Caco-2 (cell line): Measurements from ENCODE around the gene NAT9. TPM values are rescaled to one million over a fixed set of nuclear protein-coding genes. Genes with fewer than 3 reads are reported as not detected.

Experiments used
- BruUV-seq: library from RNA; stranded (reverse); fragments of 400-500 nt; replicated peaks from 2 replicates; lab custom pipeline; 2021; lab: Mats Ljungman, UMichigan
- CTCF ChIA-PET: fragments of 300-600 bp; sonication (Branson Sonifier 250); formaldehyde crosslinking; loops from one replicate; lab custom pipeline; 2022; ENCODE audit warnings: antibody characterized with exemption; lab: Charles Lee
- POLR2A ChIA-PET: fragments of 300-600 bp; sonication (Branson Sonifier 250); formaldehyde crosslinking; loops from one replicate; lab custom pipeline; 2022; ENCODE audit warnings: antibody characterized with exemption; lab: Charles Lee
- DNase-seq, 2 experiments: peaks; one replicate each; pipeline versions ENCODE4 v3.0.0 to v3.0.0-alpha.2; 2020 to 2022
- H3K27me3 ChIP-seq: replicated peaks from 2 replicates; pipeline ENCODE4 v1.6.0; 2011; ENCODE audit warnings: low read length; ENCODE audit not compliant: control insufficient read depth, insufficient read depth
- H3K36me3 ChIP-seq: 2 replicates; pipeline ENCODE4 v1.5.1; 2011; ENCODE audit warnings: low read length; ENCODE audit not compliant: control insufficient read depth, insufficient read depth
- H3K4me1 ChIP-seq: fragments of 250-450 bp; sonication (Bioruptor Pico); 2 replicates; pipeline ENCODE4 v1.5.1; 2020; ENCODE audit warnings: mild to moderate bottlenecking
- H3K4me3 ChIP-seq: 2 replicates; pipeline ENCODE4 v1.5.1; 2011; ENCODE audit warnings: low read depth, mild to moderate bottlenecking, control low read depth, low read length
- H3K9me3 ChIP-seq: fragments of 250-450 bp; sonication (Bioruptor Pico); 2 replicates; pipeline ENCODE4 v1.5.1; 2020; ENCODE audit warnings: mild to moderate bottlenecking, moderate library complexity
- H3K27ac Mint-ChIP-seq: one replicate; pipeline ENCODE4 v1.8.0; 2022; ENCODE audit warnings: mixed read lengths; ENCODE audit not compliant: unreplicated experiment
- H3K27me3 Mint-ChIP-seq: one replicate; pipeline ENCODE4 v1.8.0; 2022; ENCODE audit warnings: mixed read lengths; ENCODE audit not compliant: insufficient read depth, unreplicated experiment
- H3K36me3 Mint-ChIP-seq: one replicate; pipeline ENCODE4 v1.8.0; 2022; ENCODE audit warnings: mild to moderate bottlenecking, mixed read lengths; ENCODE audit not compliant: insufficient read depth, unreplicated experiment
- H3K4me1 Mint-ChIP-seq: one replicate; pipeline ENCODE4 v1.8.0; 2022; ENCODE audit warnings: low read depth, mixed read lengths; ENCODE audit not compliant: unreplicated experiment
- H3K4me3 Mint-ChIP-seq: one replicate; pipeline ENCODE4 v1.8.0; 2022; ENCODE audit warnings: mild to moderate bottlenecking, moderate library complexity, mixed read lengths; ENCODE audit not compliant: unreplicated experiment
- H3K9me3 Mint-ChIP-seq: one replicate; pipeline ENCODE4 v1.8.0; 2022; ENCODE audit warnings: mixed read lengths; ENCODE audit not compliant: unreplicated experiment
- intact Hi-C: fragments of 100-400 bp; cut with micrococcal nuclease; formaldehyde crosslinking; loops from one replicate; pipeline ENCODE4 v1.10.0; 2022; ENCODE audit not compliant: unreplicated experiment
- total RNA-seq: library from RNA; stranded (reverse); gene quantifications from 2 replicates; pipeline ENCODE4 v1.2.3, GENCODE V29; 2022
- TF ChIP-seq, protein P1 (sequence below), 2 experiments: fragments of 200-600 bp in 1 of 2; IDR thresholded peaks; 1 replicate in 1 of 2; 2 replicates in 1 of 2; pipeline versions ENCODE4 v1.5.1 to v1.8.0; 2011 to 2022; ENCODE audit warnings: antibody characterized with exemption in 1 of 2, control low read depth in 1 of 2, inconsistent platforms in 1 of 2, low read depth in 1 of 2, low read length in 1 of 2, mild to moderate bottlenecking in 1 of 2, moderate library complexity in 1 of 2; ENCODE audit not compliant: insufficient read depth in 1 of 2, severe bottlenecking in 1 of 2, unreplicated experiment in 1 of 2

NAT9 gene
- total RNA-seq, 1 experiment from 2014 or later, result 84.5 TPM

GRCh38 chr17:74812109-74813009, 36.2 kb upstream of the NAT9 start:
- intact Hi-C loops, result no loop called here
- no peak for DNase-seq
- no peak overlapping the region for H3K4me3 Mint-ChIP-seq
- Histone ChIP-seq H3K4me1 (no peaks in the 10 kb centered on the region), H3K36me3 (no peaks in the 10 kb centered on the region), H3K27me3 (no peaks in the 10 kb centered on the region), H3K4me3 (no peak overlapping the region), H3K9me3 (no peaks in the 10 kb centered on the region)
- H3K36me3 Mint-ChIP-seq, result no peaks in the 10 kb centered on the region
- POLR2A ChIA-PET, result no interaction called here
- no peaks in the 10 kb centered on the region for H3K9me3 Mint-ChIP-seq
- H3K4me1 Mint-ChIP-seq, result no peaks in the 10 kb centered on the region
- H3K27me3 Mint-ChIP-seq, result no peaks in the 10 kb centered on the region
- TF ChIP-seq, protein P1, sequence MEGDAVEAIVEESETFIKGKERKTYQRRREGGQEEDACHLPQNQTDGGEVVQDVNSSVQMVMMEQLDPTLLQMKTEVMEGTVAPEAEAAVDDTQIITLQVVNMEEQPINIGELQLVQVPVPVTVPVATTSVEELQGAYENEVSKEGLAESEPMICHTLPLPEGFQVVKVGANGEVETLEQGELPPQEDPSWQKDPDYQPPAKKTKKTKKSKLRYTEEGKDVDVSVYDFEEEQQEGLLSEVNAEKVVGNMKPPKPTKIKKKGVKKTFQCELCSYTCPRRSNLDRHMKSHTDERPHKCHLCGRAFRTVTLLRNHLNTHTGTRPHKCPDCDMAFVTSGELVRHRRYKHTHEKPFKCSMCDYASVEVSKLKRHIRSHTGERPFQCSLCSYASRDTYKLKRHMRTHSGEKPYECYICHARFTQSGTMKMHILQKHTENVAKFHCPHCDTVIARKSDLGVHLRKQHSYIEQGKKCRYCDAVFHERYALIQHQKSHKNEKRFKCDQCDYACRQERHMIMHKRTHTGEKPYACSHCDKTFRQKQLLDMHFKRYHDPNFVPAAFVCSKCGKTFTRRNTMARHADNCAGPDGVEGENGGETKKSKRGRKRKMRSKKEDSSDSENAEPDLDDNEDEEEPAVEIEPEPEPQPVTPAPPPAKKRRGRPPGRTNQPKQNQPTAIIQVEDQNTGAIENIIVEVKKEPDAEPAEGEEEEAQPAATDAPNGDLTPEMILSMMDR (IDR thresholded peaks at IDR 0.05; ENCODE audit: insufficient read depth in 1 of 2, low read depth in 1 of 2, low read length in 1 of 2, severe bottlenecking in 1 of 2, unreplicated experiment in 1 of 2), result no peak
- no TSS peak for BruUV-seq
- CTCF ChIA-PET, result no interaction called here
- no peak overlapping the region for H3K27ac Mint-ChIP-seq

- no peaks in the 10 kb centered on the region for H3K36me3 Mint-ChIP-seq
- Histone ChIP-seq H3K27me3 (no peaks in the 10 kb centered on the region), H3K4me1 (no peaks in the 10 kb centered on the region), H3K9me3 (no peaks in the 10 kb centered on the region), H3K36me3 (no peaks in the 10 kb centered on the region), H3K4me3 (no peak overlapping the region)
- ChIA-PET POLR2A (no interaction called here), CTCF (interaction anchor here (0.7 kb wide), 1 partner anchor 32 kb away, joined by 3 read pairs; no protein-coding TSS in a partner anchor)
- DNase-seq, result no peak
- no peak overlapping the region for H3K27ac Mint-ChIP-seq
- TF ChIP-seq, protein P1 (IDR thresholded peaks at IDR 0.05; ENCODE audit: insufficient read depth in 1 of 2, low read depth in 1 of 2, low read length in 1 of 2, severe bottlenecking in 1 of 2, unreplicated experiment in 1 of 2), result no peak
- no peak overlapping the region for H3K4me3 Mint-ChIP-seq
- intact Hi-C loops, result no loop called here
- H3K27me3 Mint-ChIP-seq, result no peaks in the 10 kb centered on the region
- no peaks in the 10 kb centered on the region for H3K9me3 Mint-ChIP-seq
- BruUV-seq, result no TSS peak
- no peaks in the 10 kb centered on the region for H3K4me1 Mint-ChIP-seq
Observed at GRCh38 chr17:74810699-74811485, 34.7 kb upstream of the NAT9 start.

- no peaks in the 10 kb centered on the region for H3K9me3 ChIP-seq
- intact Hi-C loops, result no loop called here
- Mint-ChIP-seq H3K36me3 (no peaks in the 10 kb centered on the region), H3K27ac (no peak overlapping the region), H3K27me3 (no peaks in the 10 kb centered on the region), H3K4me3 (no peak overlapping the region), H3K9me3 (no peaks in the 10 kb centered on the region), H3K4me1 (no peaks in the 10 kb centered on the region)
- H3K4me1 ChIP-seq, result no peaks in the 10 kb centered on the region
- H3K4me3 ChIP-seq, result no peak overlapping the region
- no peaks in the 10 kb centered on the region for H3K27me3 ChIP-seq
- no peak for DNase-seq
- ChIA-PET POLR2A (no interaction called here), CTCF (no interaction called here)
- TF ChIP-seq, protein P1 (IDR thresholded peaks at IDR 0.05; ENCODE audit: insufficient read depth in 1 of 2, low read depth in 1 of 2, low read length in 1 of 2, severe bottlenecking in 1 of 2, unreplicated experiment in 1 of 2), result no peak
- no TSS peak for BruUV-seq
- H3K36me3 ChIP-seq, result 0 out of 2 replicates have a peak, but pooled peaks cover 1% of the 10 kb centered on the region
Observed at GRCh38 chr17:74808714-74809430, 32.7 kb upstream of the NAT9 start.
